ENCODE data around the gene EVA1C.

GRCh38 chr21:32380940-32381339 is 31.6 kb upstream of the EVA1C start:
- TF ChIP-seq POLR2A (IDR thresholded peaks at IDR 0.05; ENCODE audit: low read depth, low read length) = no peak
- no peak for TF ChIP-seq POLR2AphosphoS5 (IDR thresholded peaks at IDR 0.05; ENCODE audit: low read depth, low read length)
- TF ChIP-seq SPI1 (IDR thresholded peaks at IDR 0.05; ENCODE audit: low read depth, low read length) = no peak
- no peak for TF ChIP-seq TAF1 (IDR thresholded peaks at IDR 0.05; ENCODE audit: low read depth, low read length)
- no peak for TF ChIP-seq PAX5 (IDR thresholded peaks at IDR 0.05; ENCODE audit: insufficient read depth, low read length, severe bottlenecking)
